ENCODE data around the gene TAS2R50.
"Not testable (repeated sequence)": the region's sequence is repeated elsewhere in the genome, so short reads cannot be mapped to it uniquely, and the experiment has no call there.

The TAS2R50 gene
- 0 to 1.3 (median 0.48) reads per million in 17 experiments for total RNA-seq

GRCh38 chr12:10986812-10987211, at the start of gene TAS2R50:
Gene TAS2R50, minus strand, starts transcription at chr12:10986912. Its CDS starts 52 bp downstream, at chr12:10986860.
- no peak for DNase-seq

- DNase-seq = not testable (repeated sequence)
Measured at GRCh38 chr12:11033959-11034358, 47.2 kb upstream of the TAS2R50 start.

- no peak for DNase-seq
Measured at GRCh38 chr12:11031307-11031706, 44.6 kb upstream of the TAS2R50 start, which contains the start of gene TAS2R31. Gene TAS2R31, minus strand, starts transcription at chr12:11031407. Its CDS starts 72 bp downstream, at chr12:11031335.

- DNase-seq = no peak
Measured at GRCh38 chr12:11026118-11026517, 39.4 kb upstream of the TAS2R50 start.

GRCh38 chr12:11023387-11023786, 36.7 kb upstream of the TAS2R50 start:
- DNase-seq = no peak

- no peak for DNase-seq
Measured at GRCh38 chr12:11022520-11022919, 35.8 kb upstream of the TAS2R50 start, which contains the start of gene TAS2R19. Gene TAS2R19, minus strand, starts transcription at chr12:11022620. Its CDS starts 49 bp downstream, at chr12:11022571.

GRCh38 chr12:11016937-11017336, 30.2 kb upstream of the TAS2R50 start:
- no peak for DNase-seq

- no peak for DNase-seq
Measured at GRCh38 chr12:11015775-11016430, 29.2 kb upstream of the TAS2R50 start.

- no peak for DNase-seq
Measured at GRCh38 chr12:11014234-11014633, 27.5 kb upstream of the TAS2R50 start.

- DNase-seq = no peak
Measured at GRCh38 chr12:11007608-11008007, 20.9 kb upstream of the TAS2R50 start.

GRCh38 chr12:10998204-10998603, 11.5 kb upstream of the TAS2R50 start, which contains the start of gene TAS2R20:
Gene TAS2R20, minus strand, starts transcription at chr12:10998304. Its CDS starts 429 bp downstream, at chr12:10997875.
- no peak for DNase-seq

- no peak for DNase-seq
Measured at GRCh38 chr12:10994307-10994706, 7.6 kb upstream of the TAS2R50 start.

- no peak for DNase-seq
Measured at GRCh38 chr12:10989107-10989506, 2.4 kb upstream of the TAS2R50 start.

- DNase-seq = no peak
Measured at GRCh38 chr12:10982244-10982643, 4.5 kb downstream of the TAS2R50 start.

GRCh38 chr12:10974965-10975364, 11.7 kb downstream of the TAS2R50 start:
- no peak for DNase-seq

- DNase-seq = no peak
Measured at GRCh38 chr12:10968765-10969456, 17.8 kb downstream of the TAS2R50 start.

- no peak for DNase-seq
Measured at GRCh38 chr12:10967409-10967808, 19.3 kb downstream of the TAS2R50 start.

- DNase-seq = no peak
Measured at GRCh38 chr12:10966314-10966713, 20.4 kb downstream of the TAS2R50 start.

- no peak for DNase-seq
Measured at GRCh38 chr12:10965476-10965875, 21.2 kb downstream of the TAS2R50 start.

GRCh38 chr12:10960211-10960610, 26.5 kb downstream of the TAS2R50 start:
- DNase-seq = no peak

GRCh38 chr12:10959804-10960203, 26.9 kb downstream of the TAS2R50 start:
- DNase-seq = no peak

- DNase-seq = no peak
Measured at GRCh38 chr12:10957741-10958140, 29.0 kb downstream of the TAS2R50 start.

- DNase-seq = no peak
Measured at GRCh38 chr12:10956085-10956484, 30.6 kb downstream of the TAS2R50 start.

- no peak for DNase-seq
Measured at GRCh38 chr12:10952645-10953044, 34.1 kb downstream of the TAS2R50 start.

All from suppressor macrophage (primary cell).